Mucosa of stomach (tissue), 1 donor: Measurements from ENCODE around the gene RPS8.
"Not testable (repeated sequence)": the region's sequence is repeated elsewhere in the genome, so short reads cannot be mapped to it uniquely, and the experiment has no call there.

Experiments used
- H3K27me3 ChIP-seq: one replicate; pipeline ENCODE4 v1.7.0; 2013; ENCODE audit warnings: mild to moderate bottlenecking, low read length; ENCODE audit not compliant: control insufficient read depth, insufficient read depth
- H3K36me3 ChIP-seq: one replicate; pipeline ENCODE4 v1.7.0; 2013; ENCODE audit warnings: low read length; ENCODE audit not compliant: control insufficient read depth, insufficient read depth
- H3K4me1 ChIP-seq: one replicate; pipeline ENCODE4 v1.7.0; 2013; ENCODE audit warnings: mild to moderate bottlenecking, low read length; ENCODE audit not compliant: control insufficient read depth, insufficient read depth
- H3K4me3 ChIP-seq: one replicate; pipeline ENCODE4 v1.7.0; 2013; ENCODE audit warnings: low read length
- H3K9ac ChIP-seq: one replicate; pipeline ENCODE4 v1.7.0; 2013; ENCODE audit warnings: mild to moderate bottlenecking, low read length, moderate library complexity
- H3K9me3 ChIP-seq: one replicate; pipeline ENCODE4 v1.7.0; 2013; ENCODE audit warnings: mild to moderate bottlenecking, low read length, moderate library complexity; ENCODE audit not compliant: control insufficient read depth
- donor health status: Pancreatic carcinoma.

The RPS8 gene

DNA sequence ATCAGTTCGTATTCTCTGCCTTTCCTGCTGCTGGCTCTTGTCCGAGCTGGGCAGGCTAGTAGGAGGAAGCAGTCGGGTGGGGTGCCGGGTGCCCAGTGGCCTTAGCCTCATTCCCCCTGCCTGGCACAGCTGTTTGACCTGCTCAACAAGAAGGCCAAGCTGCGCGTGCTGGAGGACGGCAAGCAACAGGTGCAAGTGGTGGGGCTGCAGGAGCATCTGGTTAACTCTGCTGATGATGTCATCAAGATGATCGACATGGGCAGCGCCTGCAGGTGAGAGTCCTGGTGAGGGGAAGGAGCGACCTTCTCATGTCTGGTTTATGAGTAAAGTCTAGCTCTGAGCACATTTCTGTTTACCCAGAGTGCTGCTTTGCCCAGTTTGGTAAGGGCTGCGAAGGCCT, 16.3 kb upstream of the RPS8 start:
- Histone ChIP-seq H3K9ac (no peak overlapping the region), H3K36me3 (no peaks in the 10 kb centered on the region), H3K4me3 (no peak overlapping the region), H3K27me3 (no peaks in the 10 kb centered on the region), H3K9me3 (no peaks in the 10 kb centered on the region), H3K4me1 (no peaks in the 10 kb centered on the region)

DNA sequence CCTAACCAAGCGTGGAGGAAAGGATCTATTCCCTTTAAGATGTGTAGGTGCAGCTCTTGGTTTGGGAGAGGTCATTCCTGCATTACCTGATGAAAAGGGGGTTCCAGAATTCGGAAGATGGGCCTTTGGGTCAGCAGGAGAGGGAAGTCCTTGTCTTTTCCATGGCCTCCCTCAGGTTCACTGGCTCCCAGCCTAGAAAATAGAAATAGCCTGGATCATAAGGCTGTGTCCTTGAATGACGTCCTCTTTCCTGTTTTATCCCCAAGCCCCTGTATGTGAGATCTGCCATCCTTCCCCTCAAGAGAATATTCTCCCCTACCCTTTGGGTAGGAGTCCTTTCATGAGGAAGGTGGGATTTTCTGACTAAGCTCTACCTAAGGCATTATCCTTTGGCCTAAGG, 14.5 kb upstream of the RPS8 start:
- no peaks in the 10 kb centered on the region for H3K36me3 ChIP-seq
- no peaks in the 10 kb centered on the region for H3K9me3 ChIP-seq
- no peaks in the 10 kb centered on the region for H3K4me1 ChIP-seq
- H3K4me3 ChIP-seq, result no peak overlapping the region
- no peaks in the 10 kb centered on the region for H3K27me3 ChIP-seq
- H3K9ac ChIP-seq, result no peak overlapping the region

DNA sequence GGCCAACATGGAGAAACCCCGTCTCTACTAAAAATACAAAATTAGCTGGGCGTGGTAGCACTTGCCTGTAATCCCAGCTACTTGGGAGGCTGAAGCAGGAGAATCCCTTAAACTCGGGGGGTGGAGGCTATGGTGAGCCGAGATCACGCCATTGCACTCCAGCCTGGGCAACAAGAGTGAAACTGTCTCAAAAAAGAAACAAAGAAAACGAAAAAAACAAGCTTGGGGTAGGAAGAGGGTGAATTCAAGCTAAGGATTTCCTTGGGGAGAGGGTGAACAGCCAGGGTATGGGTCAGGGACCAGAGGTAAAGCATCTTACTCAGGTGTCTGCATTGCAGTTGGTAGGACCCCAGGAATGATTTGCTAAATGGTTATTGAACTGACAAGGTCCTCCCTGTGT, 8.9 kb upstream of the RPS8 start:
- H3K27me3 ChIP-seq, H3K9me3 ChIP-seq, H3K9ac ChIP-seq, H3K4me3 ChIP-seq, H3K4me1 ChIP-seq, H3K36me3 ChIP-seq: not testable (repeated sequence)

DNA sequence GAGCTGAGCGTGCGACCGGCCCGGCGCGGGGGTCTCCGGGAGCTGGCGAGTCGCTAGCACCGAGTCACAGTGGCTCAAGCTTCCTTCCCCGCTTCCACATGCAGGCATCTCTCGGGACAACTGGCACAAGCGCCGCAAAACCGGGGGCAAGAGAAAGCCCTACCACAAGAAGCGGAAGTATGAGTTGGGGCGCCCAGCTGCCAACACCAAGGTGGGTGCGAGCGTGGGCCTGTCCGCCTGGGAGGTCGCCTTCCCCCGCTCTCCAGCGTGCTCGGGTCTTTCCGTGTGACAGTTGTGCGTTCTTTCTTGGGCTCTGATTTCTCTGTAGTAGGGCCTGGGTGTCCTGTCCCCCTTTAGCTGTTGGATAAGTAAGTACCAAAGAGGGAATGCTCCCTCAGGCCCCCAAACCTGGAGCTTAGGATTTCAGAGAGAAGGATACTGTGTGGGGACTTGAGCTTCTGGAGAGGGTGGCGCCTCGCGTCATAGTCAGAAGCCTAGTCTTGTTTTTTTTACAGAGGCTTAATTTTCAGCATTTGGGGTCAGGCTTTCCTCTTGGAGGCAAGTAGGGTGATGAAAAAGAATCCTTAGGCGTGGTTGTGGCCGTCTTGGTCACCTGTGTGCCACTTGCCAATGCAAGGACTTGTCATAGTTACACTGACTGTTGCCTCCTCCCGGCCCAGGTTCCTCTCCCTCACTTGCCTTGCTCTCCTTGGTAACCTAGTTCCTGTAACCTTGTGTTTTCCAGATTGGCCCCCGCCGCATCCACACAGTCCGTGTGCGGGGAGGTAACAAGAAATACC, 790 bp downstream of the RPS8 start:
- peaks cover 7% of the 10 kb centered on the region for H3K36me3 ChIP-seq

DNA sequence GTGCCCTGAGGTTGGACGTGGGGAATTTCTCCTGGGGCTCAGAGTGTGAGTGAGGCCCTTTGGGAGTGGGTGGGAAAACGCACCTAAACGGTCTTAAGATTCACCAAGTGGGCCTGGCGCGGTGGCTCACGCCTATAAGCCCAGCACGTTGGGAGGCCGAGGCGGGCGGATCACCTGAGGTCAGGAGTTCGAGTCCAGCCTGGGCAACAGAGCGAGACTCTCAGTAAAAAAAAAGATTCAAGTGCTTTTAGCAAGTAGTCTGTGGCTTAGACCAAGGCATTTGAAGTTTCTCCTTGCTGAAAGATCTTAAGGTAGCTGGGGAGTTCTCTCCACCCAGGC, 1.4 kb downstream of the RPS8 start:
- Histone ChIP-seq H3K36me3 (peaks cover 7% of the 10 kb centered on the region), H3K9ac (peak overlapping the region; percentile 92), H3K9me3 (no peaks in the 10 kb centered on the region)

More for the DNA sequence above, 790 bp downstream of the RPS8 start:
- H3K9ac ChIP-seq, result peak overlapping the region; percentile 92
- no peaks in the 10 kb centered on the region for H3K27me3 ChIP-seq
- peak overlapping the region; percentile 87 for H3K4me3 ChIP-seq
- peaks cover 13% of the 10 kb centered on the region for H3K4me1 ChIP-seq
- no peaks in the 10 kb centered on the region for H3K9me3 ChIP-seq

DNA sequence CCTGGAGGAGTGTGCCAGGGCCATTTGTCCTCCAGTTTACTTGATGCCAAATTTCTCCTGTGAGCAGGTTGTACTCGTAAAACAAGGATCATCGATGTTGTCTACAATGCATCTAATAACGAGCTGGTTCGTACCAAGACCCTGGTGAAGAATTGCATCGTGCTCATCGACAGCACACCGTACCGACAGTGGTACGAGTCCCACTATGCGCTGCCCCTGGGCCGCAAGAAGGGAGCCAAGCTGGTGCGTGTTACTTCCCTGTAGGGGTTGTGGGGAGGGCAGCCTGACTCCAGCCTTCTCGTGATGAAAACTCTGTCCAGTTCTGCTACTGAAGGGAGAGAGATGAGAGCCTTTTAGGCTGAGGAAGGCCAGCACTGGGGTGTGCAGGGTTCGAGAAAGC, 2.2 kb downstream of the RPS8 start:
- Histone ChIP-seq H3K9ac (peak overlapping the region; percentile 92), H3K27me3 (no peaks in the 10 kb centered on the region), H3K36me3 (peaks cover 7% of the 10 kb centered on the region), H3K4me3 (no peak overlapping the region), H3K9me3 (no peaks in the 10 kb centered on the region), H3K4me1 (peaks cover 13% of the 10 kb centered on the region)

More for the DNA sequence above, 1.4 kb downstream of the RPS8 start:
- peak overlapping the region; percentile 87 for H3K4me3 ChIP-seq
- H3K27me3 ChIP-seq, result no peaks in the 10 kb centered on the region
- peaks cover 13% of the 10 kb centered on the region for H3K4me1 ChIP-seq

DNA sequence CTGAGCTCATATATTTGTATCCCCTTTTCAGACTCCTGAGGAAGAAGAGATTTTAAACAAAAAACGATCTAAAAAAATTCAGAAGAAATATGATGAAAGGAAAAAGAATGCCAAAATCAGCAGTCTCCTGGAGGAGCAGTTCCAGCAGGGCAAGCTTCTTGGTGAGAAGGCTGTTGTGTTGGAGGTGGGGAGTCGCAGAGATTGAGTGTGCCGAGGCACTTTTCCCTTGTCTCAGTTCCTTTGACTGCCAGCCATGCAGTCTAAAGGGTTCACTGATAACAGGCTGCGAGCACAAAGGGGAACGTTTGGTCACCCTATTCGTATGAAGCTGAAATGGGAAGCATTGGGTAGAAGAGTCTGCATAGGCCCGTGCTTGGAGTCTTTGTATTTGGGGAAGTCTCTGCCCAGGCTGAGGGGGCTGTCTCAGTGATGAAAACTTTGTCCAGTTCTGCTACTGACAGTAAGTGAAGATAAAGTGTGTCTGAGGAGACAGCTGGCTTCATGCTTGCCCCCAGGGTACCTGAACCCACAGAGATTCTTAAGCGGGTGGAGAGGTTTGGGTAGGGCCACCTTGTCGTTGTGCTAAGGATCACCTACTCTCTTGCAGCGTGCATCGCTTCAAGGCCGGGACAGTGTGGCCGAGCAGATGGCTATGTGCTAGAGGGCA, 2.8 kb downstream of the RPS8 start:
- Histone ChIP-seq H3K4me1 (peaks cover 13% of the 10 kb centered on the region), H3K9ac (no peak overlapping the region), H3K4me3 (no peak overlapping the region), H3K27me3 (no peaks in the 10 kb centered on the region), H3K9me3 (no peaks in the 10 kb centered on the region), H3K36me3 (peaks cover 7% of the 10 kb centered on the region)

DNA sequence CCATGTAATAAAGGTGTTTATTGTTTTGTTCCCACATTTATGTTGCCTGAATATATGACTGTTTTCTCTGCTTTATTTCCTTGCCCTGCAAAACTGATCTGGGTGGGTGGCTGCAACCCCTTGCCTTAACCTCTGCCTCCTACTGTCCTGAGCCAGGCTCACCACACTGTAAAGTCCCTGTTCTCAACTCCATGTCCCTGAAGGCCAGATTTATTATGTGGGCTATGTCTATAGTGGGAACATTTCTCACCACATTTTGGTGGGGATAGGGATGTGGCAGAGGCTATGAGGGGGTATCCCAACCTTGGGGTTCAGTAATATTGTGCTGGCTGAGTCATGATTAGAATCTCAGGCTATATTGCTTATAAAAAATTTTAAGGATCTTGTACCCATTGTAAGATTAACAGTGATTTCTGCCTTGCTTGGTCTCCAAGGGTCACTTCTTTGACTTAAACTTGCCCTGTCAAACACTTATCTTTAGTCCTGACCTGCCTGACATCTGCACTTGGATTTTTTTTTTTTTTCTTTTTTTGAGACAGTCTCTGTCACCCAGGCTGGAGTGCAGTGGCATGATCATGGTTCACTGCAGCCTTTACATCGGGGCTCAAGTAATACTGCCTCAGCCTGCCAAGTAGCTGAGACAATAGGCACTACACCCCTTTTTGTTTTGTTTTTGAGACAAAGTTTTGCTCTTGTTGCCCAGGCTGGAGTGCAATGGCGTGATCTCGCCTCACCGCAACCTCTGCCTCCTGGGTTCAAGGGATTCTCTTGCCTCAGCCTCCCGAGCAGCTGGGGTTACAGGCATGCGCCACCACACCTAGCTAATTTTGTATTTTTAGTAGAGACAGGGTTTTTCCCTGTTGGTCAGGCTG, 3.6 kb downstream of the RPS8 start:
- peaks cover 17% of the 10 kb centered on the region for H3K4me1 ChIP-seq
- no peaks in the 10 kb centered on the region for H3K27me3 ChIP-seq
- no peak overlapping the region for H3K9ac ChIP-seq
- H3K36me3 ChIP-seq, result peaks cover 7% of the 10 kb centered on the region
- H3K4me3 ChIP-seq, result no peak overlapping the region
- H3K9me3 ChIP-seq, result no peaks in the 10 kb centered on the region

DNA sequence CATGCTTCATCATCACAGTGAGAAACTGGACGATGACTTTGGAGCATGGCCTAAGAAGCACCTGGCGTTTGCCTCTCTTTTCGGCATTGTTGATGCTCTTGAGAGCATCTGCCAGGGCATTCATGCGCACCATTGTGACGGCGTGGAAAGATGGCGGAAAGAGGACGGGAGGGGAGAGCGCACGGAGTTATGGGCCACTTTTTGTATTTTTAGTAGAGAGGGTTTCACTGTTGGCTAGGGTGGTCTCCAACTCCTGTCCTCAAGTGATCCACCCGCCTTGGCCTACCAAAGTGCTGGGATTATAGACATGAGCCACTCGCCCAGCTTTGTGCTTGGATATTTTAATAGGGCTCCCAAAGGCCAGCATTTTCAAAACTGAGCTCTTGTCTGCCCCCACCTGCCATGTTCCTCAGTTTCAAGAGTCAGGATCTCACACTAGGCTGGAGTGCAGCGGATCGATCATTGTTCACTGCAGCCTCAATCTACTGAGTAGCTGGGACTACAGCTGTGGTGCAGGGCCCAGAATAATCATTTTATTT, 5.3 kb downstream of the RPS8 start:
- H3K9ac ChIP-seq, result no peak overlapping the region
- H3K4me3 ChIP-seq, result no peak overlapping the region
- H3K4me1 ChIP-seq, result peaks cover 30% of the 10 kb centered on the region
- H3K36me3 ChIP-seq, result peaks cover 7% of the 10 kb centered on the region
- H3K27me3 ChIP-seq, result peaks cover 3% of the 10 kb centered on the region
- no peaks in the 10 kb centered on the region for H3K9me3 ChIP-seq

DNA sequence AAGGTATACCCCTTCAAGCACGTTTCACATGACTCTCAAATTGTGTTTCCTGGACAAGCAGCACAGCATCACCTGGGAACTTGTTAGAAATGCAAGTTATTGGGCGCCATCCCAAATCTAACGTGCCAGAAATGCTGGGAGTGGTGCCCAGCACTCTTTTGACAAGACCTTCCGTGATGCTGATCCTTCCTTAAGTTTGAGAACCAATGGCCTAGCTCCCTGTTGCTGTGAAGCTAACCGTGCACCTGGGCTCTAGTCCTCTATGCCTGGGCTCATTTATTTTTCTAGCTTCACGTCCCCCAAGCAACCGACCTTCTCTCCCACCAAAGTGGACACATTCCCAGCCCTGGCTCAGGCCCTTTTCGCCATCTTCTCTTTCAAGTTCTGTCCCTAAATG, 8.4 kb downstream of the RPS8 start:
- Histone ChIP-seq H3K36me3 (no peaks in the 10 kb centered on the region), H3K4me1 (peaks cover 24% of the 10 kb centered on the region), H3K9me3 (no peaks in the 10 kb centered on the region), H3K4me3 (no peak overlapping the region), H3K9ac (peak overlapping the region; percentile 58), H3K27me3 (peaks cover 3% of the 10 kb centered on the region)

DNA sequence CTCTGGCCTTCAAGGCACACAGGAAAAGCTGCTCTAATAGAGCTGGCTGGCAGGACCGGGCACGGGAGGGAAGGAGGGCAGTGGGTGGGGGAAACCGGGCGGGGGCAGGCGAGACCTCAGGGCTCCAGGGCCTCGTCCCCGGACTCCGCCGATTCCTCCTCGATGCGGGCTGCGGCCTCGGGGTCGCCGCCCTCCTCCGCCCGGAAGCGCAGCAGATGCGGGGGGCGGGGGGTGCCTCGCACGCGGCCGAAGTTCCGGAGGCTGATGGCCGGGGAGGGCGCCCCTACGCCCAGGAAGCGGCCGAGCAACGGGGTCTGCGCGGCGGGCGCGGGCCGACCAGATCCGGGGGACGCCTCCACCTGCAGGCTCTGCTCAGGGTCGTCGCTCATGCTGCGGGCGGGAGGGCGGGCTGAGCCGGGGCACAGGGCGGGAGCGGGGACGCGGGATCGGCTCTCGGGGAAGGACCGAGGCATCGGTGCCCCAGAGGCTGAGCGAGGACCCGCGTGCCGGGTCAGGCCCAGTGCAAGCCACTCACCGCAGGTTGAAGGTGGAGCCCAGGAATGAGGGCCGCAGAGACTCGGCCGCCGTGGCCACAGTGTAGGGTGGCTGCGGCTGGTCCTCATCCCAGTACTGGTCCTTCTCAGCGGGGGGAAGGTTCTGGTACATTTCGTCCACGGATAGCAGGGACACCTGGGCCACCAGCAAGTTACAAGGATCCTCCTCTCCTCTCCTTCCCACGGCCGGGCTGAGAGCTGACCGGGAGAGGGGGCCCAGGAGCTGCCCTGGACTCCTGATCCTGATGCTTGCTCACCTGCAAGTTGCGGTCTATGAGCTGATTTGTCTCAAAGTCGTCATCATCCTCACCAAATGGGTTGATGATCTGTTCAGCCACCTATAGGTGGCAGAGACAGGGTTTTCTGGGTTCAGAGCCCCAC, 9.0 kb downstream of the RPS8 start:
- H3K4me3 ChIP-seq, result no peak overlapping the region
- H3K9me3 ChIP-seq, result no peaks in the 10 kb centered on the region
- peaks cover 24% of the 10 kb centered on the region for H3K4me1 ChIP-seq
- H3K36me3 ChIP-seq, result no peaks in the 10 kb centered on the region
- peaks cover 3% of the 10 kb centered on the region for H3K27me3 ChIP-seq
- H3K9ac ChIP-seq, result peak overlapping the region; percentile 58
